Spleen (tissue), 7 donors: Measurements from ENCODE around the gene VWA1.

Source experiments
- POLR2A ChIP-seq, 3 donors: fragments of 450-650 bp; IDR thresholded peaks; one replicate each; pipeline ENCODE4 v1.5.1; 2017; ENCODE audit warnings: antibody characterized with exemption in 3 of 3, mild to moderate bottlenecking in 1 of 3
- POLR2AphosphoS5 ChIP-seq, 3 donors: sonication (generic); formaldehyde crosslinking; IDR thresholded peaks; one replicate each; pipeline ENCODE4 v1.5.1; 2017; ENCODE audit warnings: antibody characterized with exemption in 3 of 3
- TF ChIP-seq, protein P1 (sequence below), 11 experiments: fragments of 200-600 bp in 7 of 11; fragments of 450-650 bp in 4 of 11; sonication (generic) in 4 of 11; IDR thresholded peaks in 8 of 11; conservative IDR thresholded peaks in 3 of 11; 1 replicate in 7 of 11; 2 replicates in 4 of 11; pipeline versions ENCODE4 v1.4.0 to v1.8.0; 2016 to 2021; ENCODE audit warnings: antibody characterized with exemption in 11 of 11, inconsistent platforms in 4 of 11, mild to moderate bottlenecking in 1 of 11
- donor health status: DM: no; HTN: no; CAD: no; lungs with moderate emphysema.
- donor health status: DM: no; HTN: no; CAD: no.
- donor health status: DM: no; HTN: no; CAD: no.

DNA sequence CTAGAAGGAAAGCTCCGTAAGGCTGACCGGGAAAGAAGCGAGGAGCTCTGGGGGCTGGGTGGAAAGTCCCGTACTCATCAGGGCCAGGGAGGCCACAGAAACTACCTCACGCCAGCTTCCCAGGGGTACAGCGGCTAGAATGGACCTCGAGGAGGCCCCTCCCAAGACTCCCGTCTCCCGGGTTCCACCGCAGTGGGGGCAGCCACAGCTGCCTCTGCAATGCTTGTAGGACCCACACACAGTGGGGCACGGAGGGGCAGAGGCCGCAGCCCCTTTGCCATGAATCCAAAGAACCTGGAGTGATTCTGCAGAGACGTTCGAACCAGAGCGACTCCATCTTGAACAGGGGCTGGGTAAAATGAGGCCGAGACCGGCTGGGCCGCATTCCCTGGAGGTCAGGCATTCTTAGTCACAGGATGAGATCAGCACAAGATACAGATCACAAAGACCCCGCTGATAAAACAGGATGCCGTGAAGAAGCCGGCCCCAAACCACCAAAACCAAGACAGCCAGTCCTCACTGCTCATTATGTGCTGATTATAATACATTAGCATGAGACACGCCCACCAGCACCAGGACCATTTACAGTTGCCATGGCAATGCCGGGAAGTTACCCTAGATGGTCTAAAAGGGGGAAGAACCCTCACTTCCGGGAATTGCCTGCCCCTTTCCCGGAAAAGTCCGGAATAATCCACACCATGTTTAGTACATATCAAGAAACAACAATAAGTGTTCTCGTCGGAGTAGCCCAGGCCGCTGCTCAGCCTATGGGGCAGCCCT is 12.8 kb upstream of the VWA1 start:
- TF ChIP-seq, protein P1, sequence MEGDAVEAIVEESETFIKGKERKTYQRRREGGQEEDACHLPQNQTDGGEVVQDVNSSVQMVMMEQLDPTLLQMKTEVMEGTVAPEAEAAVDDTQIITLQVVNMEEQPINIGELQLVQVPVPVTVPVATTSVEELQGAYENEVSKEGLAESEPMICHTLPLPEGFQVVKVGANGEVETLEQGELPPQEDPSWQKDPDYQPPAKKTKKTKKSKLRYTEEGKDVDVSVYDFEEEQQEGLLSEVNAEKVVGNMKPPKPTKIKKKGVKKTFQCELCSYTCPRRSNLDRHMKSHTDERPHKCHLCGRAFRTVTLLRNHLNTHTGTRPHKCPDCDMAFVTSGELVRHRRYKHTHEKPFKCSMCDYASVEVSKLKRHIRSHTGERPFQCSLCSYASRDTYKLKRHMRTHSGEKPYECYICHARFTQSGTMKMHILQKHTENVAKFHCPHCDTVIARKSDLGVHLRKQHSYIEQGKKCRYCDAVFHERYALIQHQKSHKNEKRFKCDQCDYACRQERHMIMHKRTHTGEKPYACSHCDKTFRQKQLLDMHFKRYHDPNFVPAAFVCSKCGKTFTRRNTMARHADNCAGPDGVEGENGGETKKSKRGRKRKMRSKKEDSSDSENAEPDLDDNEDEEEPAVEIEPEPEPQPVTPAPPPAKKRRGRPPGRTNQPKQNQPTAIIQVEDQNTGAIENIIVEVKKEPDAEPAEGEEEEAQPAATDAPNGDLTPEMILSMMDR (IDR thresholded peaks at IDR 0.05 in 8 of 11, conservative IDR thresholded peaks at IDR 0.05 in 3 of 11): no peak
- TF ChIP-seq POLR2A (IDR thresholded peaks at IDR 0.05) (no peak), POLR2AphosphoS5 (IDR thresholded peaks at IDR 0.05) (no peak)
